ENCODE data around the gene ARMC2. TPM values are rescaled to one million over a fixed set of nuclear protein-coding genes. Genes with fewer than 3 reads are reported as not detected.

The ARMC2 gene
- total and polyA plus RNA-seq, 2 of the 4 experiments (the other 2 are of a cell fraction) = 0.72 to 3.9 TPM

DNA sequence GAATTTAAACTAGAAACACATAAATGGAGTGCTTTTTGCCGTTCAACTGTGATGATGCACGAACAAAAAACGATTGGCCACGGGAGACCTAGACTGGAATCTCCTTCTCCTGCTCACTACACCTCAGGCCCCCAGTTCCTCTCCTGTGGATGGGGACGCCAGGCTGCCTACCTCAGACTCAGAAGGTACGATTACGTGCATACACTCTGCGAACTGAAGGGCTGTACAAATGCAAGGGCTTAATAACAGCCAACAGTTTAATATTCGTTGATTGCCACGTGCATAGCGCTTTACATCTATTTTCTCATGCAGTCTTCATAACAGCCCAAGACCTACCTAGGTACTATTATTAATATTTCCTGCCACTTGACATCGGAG lies 495 bp upstream of the ARMC2 start:
- H3K56ac ChIP-seq (ENCODE audit: extremely low read depth, insufficient read depth, low read length) = peak overlapping the region; percentile 54; the same call in 1 of the 2 replicates
- peak overlapping the region; percentile 69 for H2AK9ac ChIP-seq (replicated peaks; ENCODE audit: low read depth, low read length, poor library complexity)
- no peak overlapping the region for H3K18ac ChIP-seq (ENCODE audit: low read depth, low read length)
- CTCF ChIA-PET = no interaction called here
- H4K8ac ChIP-seq (ENCODE audit: low read depth in 2 of 2, low read length in 2 of 2) = peak overlapping the region; percentile 89 to 97
- H3K36me3 ChIP-seq (ENCODE audit: control insufficient read depth, insufficient read depth, low read length) = no peaks in the 10 kb centered on the region
- no peaks in the 10 kb centered on the region for H3K27me3 ChIP-seq (ENCODE audit: control insufficient read depth, insufficient read depth, low read length)
- TF ChIP-seq CHD1 (IDR thresholded peaks at IDR 0.05; ENCODE audit: low read depth, low read length) (no peak), CEBPB (IDR thresholded peaks at IDR 0.05; ENCODE audit: low read depth, low read length) (no peak), SMC3 (IDR thresholded peaks at IDR 0.05; ENCODE audit: low read depth, low read length) (no peak), FOS (IDR thresholded peaks at IDR 0.05; ENCODE audit: low read depth, low read length) (no peak), POLR2A (IDR thresholded peaks at IDR 0.05; ENCODE audit: low read depth, low read length) (no peak)
- TF ChIP-seq, protein P1, sequence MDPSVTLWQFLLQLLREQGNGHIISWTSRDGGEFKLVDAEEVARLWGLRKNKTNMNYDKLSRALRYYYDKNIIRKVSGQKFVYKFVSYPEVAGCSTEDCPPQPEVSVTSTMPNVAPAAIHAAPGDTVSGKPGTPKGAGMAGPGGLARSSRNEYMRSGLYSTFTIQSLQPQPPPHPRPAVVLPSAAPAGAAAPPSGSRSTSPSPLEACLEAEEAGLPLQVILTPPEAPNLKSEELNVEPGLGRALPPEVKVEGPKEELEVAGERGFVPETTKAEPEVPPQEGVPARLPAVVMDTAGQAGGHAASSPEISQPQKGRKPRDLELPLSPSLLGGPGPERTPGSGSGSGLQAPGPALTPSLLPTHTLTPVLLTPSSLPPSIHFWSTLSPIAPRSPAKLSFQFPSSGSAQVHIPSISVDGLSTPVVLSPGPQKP (IDR thresholded peaks at IDR 0.05; ENCODE audit: borderline replicate concordance, low read depth, low read length) = no peak
- TF ChIP-seq, protein P2, sequence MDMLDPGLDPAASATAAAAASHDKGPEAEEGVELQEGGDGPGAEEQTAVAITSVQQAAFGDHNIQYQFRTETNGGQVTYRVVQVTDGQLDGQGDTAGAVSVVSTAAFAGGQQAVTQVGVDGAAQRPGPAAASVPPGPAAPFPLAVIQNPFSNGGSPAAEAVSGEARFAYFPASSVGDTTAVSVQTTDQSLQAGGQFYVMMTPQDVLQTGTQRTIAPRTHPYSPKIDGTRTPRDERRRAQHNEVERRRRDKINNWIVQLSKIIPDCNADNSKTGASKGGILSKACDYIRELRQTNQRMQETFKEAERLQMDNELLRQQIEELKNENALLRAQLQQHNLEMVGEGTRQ (IDR thresholded peaks at IDR 0.05; ENCODE audit: low read depth, low read length) = no peak
- POLR2A ChIA-PET (ENCODE audit: unreplicated experiment) = no interaction called here
- H4K20me1 ChIP-seq (ENCODE audit: insufficient read depth, low read length) = 0 out of 2 replicates have a peak, but pooled peaks cover 2% of the 10 kb centered on the region
- WGBS, 2 experiments (ENCODE audit: extremely low coverage in 2 of 2, insufficient read length in 1 of 2) = 35% methylated on average over 5 of the region's 12 CpGs; no CpG with 5 or more reads in 1 of the 2 experiments
- dilution Hi-C loops (cut with HindIII; ENCODE audit: low sequenced_read_pairs, unreplicated experiment) = no loop called here
- no peak for DNase-seq
- H2BK20ac ChIP-seq (ENCODE audit: low read depth, low read length) = no peak overlapping the region
- H2BK5ac ChIP-seq (ENCODE audit: low read depth, low read length, poor library complexity, severe bottlenecking) = peak overlapping the region; percentile 22
- H4K91ac ChIP-seq (ENCODE audit: insufficient read depth, low read depth, low read length) = peak overlapping the region; percentile 84; the same call in 1 of the 2 replicates
- H2BK15ac ChIP-seq (ENCODE audit: low read depth, low read length) = peak overlapping the region; percentile 16; the same call in 1 of the 3 replicates
- peaks cover 7% of the 10 kb centered on the region for H3K9me1 ChIP-seq (ENCODE audit: insufficient read depth, low read length)
- ATAC-seq (ENCODE audit: low read depth) = no peak
- no TSS peak for BruUV-seq (replicated peaks)
- peak overlapping the region; percentile 87 for H3K4ac ChIP-seq (ENCODE audit: low read depth, low read length)
- peak overlapping the region; percentile 60 for H3K27ac ChIP-seq (ENCODE audit: insufficient read depth, low read length)
- H3K4me3 ChIP-seq (ENCODE audit: insufficient read depth, low read depth, low read length) = peak overlapping the region; percentile 86
- peak overlapping the region; percentile 39; the same call in 1 of the 2 replicates for H3K23ac ChIP-seq (ENCODE audit: low read depth, low read length)
- H3K4me2 ChIP-seq (ENCODE audit: low read depth, low read length) = peak overlapping the region; percentile 95
- intact Hi-C loops (cut with micrococcal nuclease) = no loop called here
- peaks cover 0 to 3% of the 10 kb centered on the region in 2 experiments; a peak in 1 of 4 replicates for H3K79me1 ChIP-seq (ENCODE audit: low read depth in 1 of 2, low read length in 2 of 2)
- H3K4me1 ChIP-seq (ENCODE audit: control insufficient read depth, insufficient read depth, low read length) = peaks cover 4% of the 10 kb centered on the region
- H4K5ac ChIP-seq (ENCODE audit: low read depth, low read length) = peak overlapping the region; percentile 96
- peak overlapping the region; percentile 8; the same call in 1 of the 2 replicates for H2AK5ac ChIP-seq (ENCODE audit: low read depth, low read length)
- in situ Hi-C loops (cut with MboI; ENCODE audit: low sequenced_read_pairs) = no loop called here
- peak overlapping the region; percentile 91 for H3K14ac ChIP-seq (replicated peaks; ENCODE audit: low read depth, low read length)
- no peaks in the 10 kb centered on the region for H3K9me3 ChIP-seq (ENCODE audit: control insufficient read depth, insufficient read depth, low read length)
- peak overlapping the region; percentile 97 for H2AFZ ChIP-seq (replicated peaks; ENCODE audit: low read length, poor library complexity)
- H2BK120ac ChIP-seq (ENCODE audit: low read depth, low read length) = no peak overlapping the region
- peak overlapping the region; percentile 76 for H3K9ac ChIP-seq (ENCODE audit: low read depth, low read length)
